ENCODE results near the gene NNAT.

The NNAT gene

DNA sequence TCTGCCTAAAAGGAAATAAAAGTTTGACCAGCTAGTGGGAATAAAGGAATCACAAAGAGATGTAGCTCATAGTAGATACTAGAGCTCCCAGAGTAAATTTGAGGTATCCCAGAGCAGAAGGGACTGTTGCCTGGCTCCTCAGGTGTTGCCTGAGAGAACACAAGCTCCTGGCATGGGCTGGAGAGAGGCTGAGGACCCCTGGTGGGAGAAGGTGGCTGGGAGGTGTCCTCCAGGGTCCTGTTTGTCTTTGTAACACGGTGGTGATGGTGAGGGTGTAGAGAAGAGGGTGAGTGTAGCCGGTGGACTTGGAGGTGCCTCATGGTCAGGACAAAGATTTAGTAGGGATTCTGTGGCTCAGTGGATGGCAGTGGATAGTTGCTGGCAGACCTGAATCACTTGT is 28.1 kb upstream of the NNAT start:
- TF ChIP-seq, protein P1, sequence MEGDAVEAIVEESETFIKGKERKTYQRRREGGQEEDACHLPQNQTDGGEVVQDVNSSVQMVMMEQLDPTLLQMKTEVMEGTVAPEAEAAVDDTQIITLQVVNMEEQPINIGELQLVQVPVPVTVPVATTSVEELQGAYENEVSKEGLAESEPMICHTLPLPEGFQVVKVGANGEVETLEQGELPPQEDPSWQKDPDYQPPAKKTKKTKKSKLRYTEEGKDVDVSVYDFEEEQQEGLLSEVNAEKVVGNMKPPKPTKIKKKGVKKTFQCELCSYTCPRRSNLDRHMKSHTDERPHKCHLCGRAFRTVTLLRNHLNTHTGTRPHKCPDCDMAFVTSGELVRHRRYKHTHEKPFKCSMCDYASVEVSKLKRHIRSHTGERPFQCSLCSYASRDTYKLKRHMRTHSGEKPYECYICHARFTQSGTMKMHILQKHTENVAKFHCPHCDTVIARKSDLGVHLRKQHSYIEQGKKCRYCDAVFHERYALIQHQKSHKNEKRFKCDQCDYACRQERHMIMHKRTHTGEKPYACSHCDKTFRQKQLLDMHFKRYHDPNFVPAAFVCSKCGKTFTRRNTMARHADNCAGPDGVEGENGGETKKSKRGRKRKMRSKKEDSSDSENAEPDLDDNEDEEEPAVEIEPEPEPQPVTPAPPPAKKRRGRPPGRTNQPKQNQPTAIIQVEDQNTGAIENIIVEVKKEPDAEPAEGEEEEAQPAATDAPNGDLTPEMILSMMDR (IDR thresholded peaks at IDR 0.05; ENCODE audit: poor library complexity, severe bottlenecking): no peak
- H3K36me3 ChIP-seq (ENCODE audit: low read depth): peaks cover 53% of the 10 kb centered on the region
- peak; percentile 61 for DNase-seq (ENCODE audit: low spot score)
- H3K4me1 ChIP-seq (ENCODE audit: insufficient read depth, poor library complexity, severe bottlenecking): no peaks in the 10 kb centered on the region
- no peak overlapping the region for H3K27ac ChIP-seq (ENCODE audit: poor library complexity, severe bottlenecking)
- H3K4me3 ChIP-seq (ENCODE audit: severe bottlenecking): no peak overlapping the region
- H3K9me3 ChIP-seq (ENCODE audit: severe bottlenecking): no peaks in the 10 kb centered on the region
- 0 out of 3 replicates have a peak, but pooled peaks have one; percentile 2 for ATAC-seq (ENCODE audit: low read depth)
- no peaks in the 10 kb centered on the region for H3K27me3 ChIP-seq (ENCODE audit: insufficient read depth, poor library complexity, severe bottlenecking)

DNA sequence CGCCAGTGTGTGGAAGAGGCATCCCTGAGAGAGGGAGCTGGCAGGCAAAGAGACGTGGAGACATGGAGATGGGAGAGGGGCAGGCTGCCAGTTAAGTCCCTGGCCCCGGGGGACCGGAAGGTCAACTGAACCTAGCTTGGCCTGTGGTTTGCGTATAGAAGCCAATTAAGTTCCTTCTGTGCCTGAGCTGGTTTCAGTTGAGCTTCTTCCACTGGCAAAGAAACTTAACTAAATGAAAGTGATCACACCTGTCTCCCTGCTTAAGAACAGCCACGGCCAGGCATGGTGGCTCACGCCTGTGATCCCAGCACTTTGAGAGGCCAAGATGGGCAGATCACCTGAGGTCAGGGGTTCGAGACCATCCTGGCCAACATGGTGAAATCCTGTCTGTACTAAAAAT is 26.7 kb upstream of the NNAT start:
- Histone ChIP-seq H3K9me3 (ENCODE audit: severe bottlenecking) (no peaks in the 10 kb centered on the region), H3K4me3 (ENCODE audit: severe bottlenecking) (no peak overlapping the region), H3K27me3 (ENCODE audit: insufficient read depth, poor library complexity, severe bottlenecking) (no peaks in the 10 kb centered on the region), H3K36me3 (ENCODE audit: low read depth) (peaks cover 64% of the 10 kb centered on the region), H3K27ac (ENCODE audit: poor library complexity, severe bottlenecking) (no peak overlapping the region), H3K4me1 (ENCODE audit: insufficient read depth, poor library complexity, severe bottlenecking) (no peaks in the 10 kb centered on the region)
- TF ChIP-seq, protein P1 (IDR thresholded peaks at IDR 0.05; ENCODE audit: poor library complexity, severe bottlenecking): no peak
- ATAC-seq (ENCODE audit: low read depth) (no peak), DNase-seq (ENCODE audit: low spot score) (peak; percentile 73)

DNA sequence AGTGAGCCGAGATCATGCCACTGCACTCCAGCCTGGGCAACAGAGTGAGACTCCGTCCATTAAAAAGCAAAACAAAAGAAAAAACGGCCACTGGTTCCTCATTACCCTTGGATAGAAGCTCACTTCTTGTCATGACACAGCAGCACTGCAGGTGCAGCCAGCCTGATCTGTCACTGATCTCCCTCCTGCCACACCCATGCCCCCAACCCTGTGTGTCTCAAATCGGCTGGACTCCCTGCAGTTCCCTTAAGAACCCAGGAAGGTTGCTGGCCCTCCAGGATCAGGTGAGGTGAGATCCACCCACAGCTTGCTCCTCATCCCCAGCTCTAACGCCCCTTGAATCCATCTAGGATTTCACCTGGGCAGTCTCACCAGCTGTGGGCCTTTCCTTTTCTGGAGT is 26.3 kb upstream of the NNAT start:
- TF ChIP-seq, protein P1 (IDR thresholded peaks at IDR 0.05; ENCODE audit: poor library complexity, severe bottlenecking): no peak
- Histone ChIP-seq H3K27ac (ENCODE audit: poor library complexity, severe bottlenecking) (no peak overlapping the region), H3K4me1 (ENCODE audit: insufficient read depth, poor library complexity, severe bottlenecking) (no peaks in the 10 kb centered on the region), H3K27me3 (ENCODE audit: insufficient read depth, poor library complexity, severe bottlenecking) (no peaks in the 10 kb centered on the region), H3K4me3 (ENCODE audit: severe bottlenecking) (no peak overlapping the region), H3K36me3 (ENCODE audit: low read depth) (peaks cover 69% of the 10 kb centered on the region), H3K9me3 (ENCODE audit: severe bottlenecking) (no peaks in the 10 kb centered on the region)
- DNase-seq (ENCODE audit: low spot score) (peak; percentile 73), ATAC-seq (ENCODE audit: low read depth) (no peak)

DNA sequence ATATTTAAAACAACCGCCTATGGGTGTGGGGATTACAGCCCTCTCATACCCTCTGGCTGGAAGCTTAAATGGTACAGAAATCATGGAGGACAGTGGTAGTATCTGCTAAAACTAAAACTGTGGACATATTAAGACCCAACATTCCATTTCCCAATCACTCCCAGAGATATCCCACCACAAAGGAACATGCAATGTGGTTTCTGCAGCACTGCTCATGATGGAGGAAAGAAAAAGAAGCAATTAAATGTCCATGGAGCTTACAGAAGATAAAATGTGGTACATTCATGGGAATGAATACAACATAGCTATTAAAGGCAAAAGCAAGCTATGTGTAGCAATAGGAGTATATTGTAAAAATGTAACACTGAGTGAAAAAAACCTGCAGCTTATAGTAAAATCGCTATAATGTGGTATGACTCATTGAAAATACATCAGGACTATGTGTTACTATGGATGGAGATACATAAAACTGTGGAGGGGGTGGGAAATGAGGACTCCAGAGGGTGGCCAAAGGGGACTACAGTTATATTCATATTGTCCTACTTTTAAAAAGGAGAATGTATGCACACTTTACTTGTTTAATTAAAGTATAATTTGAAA is 22.9 kb upstream of the NNAT start:
- Histone ChIP-seq H3K36me3 (ENCODE audit: low read depth) (peaks cover 91% of the 10 kb centered on the region), H3K4me1 (ENCODE audit: insufficient read depth, poor library complexity, severe bottlenecking) (no peaks in the 10 kb centered on the region), H3K4me3 (ENCODE audit: severe bottlenecking) (no peak overlapping the region), H3K27me3 (ENCODE audit: insufficient read depth, poor library complexity, severe bottlenecking) (no peaks in the 10 kb centered on the region), H3K27ac (ENCODE audit: poor library complexity, severe bottlenecking) (no peak overlapping the region), H3K9me3 (ENCODE audit: severe bottlenecking) (no peaks in the 10 kb centered on the region)
- DNase-seq (ENCODE audit: low spot score) (no peak), ATAC-seq (ENCODE audit: low read depth) (peak; percentile 20; the same call in 1 of the 3 replicates)
- TF ChIP-seq, protein P1 (IDR thresholded peaks at IDR 0.05; ENCODE audit: poor library complexity, severe bottlenecking): no peak

DNA sequence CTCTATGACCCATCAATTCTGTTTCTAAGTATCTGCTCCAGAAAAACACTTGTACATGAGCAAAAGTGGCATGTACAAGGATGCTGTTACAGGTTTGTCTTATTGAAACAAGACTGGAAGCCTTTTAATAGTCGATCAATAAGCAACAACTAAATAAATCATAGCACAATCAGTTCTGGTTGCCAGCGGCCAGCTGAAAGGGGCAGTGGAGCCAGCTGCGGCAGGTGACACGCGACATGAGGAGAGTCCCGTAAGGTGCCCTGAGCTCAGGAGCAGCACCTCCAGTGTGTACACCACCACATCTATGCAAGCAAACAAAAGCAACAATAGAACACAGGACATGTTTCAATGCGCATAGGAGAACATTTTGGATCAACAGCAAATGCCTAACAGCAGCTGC is 20.7 kb upstream of the NNAT start:
- Histone ChIP-seq H3K27ac (ENCODE audit: poor library complexity, severe bottlenecking) (no peak overlapping the region), H3K4me1 (ENCODE audit: insufficient read depth, poor library complexity, severe bottlenecking) (peaks cover 3% of the 10 kb centered on the region), H3K36me3 (ENCODE audit: low read depth) (peaks cover 85% of the 10 kb centered on the region), H3K27me3 (ENCODE audit: insufficient read depth, poor library complexity, severe bottlenecking) (no peaks in the 10 kb centered on the region), H3K9me3 (ENCODE audit: severe bottlenecking) (no peaks in the 10 kb centered on the region), H3K4me3 (ENCODE audit: severe bottlenecking) (no peak overlapping the region)
- TF ChIP-seq, protein P1 (IDR thresholded peaks at IDR 0.05; ENCODE audit: poor library complexity, severe bottlenecking): no peak
- peak; percentile 56 for DNase-seq (ENCODE audit: low spot score)
- ATAC-seq (ENCODE audit: low read depth): no peak

All from RWPE2 (cell line).